ENCODE data around the gene CTH.
"Not testable (repeated sequence)": the region's sequence is repeated elsewhere in the genome, so short reads cannot be mapped to it uniquely, and the experiment has no call there.

The CTH gene

DNA sequence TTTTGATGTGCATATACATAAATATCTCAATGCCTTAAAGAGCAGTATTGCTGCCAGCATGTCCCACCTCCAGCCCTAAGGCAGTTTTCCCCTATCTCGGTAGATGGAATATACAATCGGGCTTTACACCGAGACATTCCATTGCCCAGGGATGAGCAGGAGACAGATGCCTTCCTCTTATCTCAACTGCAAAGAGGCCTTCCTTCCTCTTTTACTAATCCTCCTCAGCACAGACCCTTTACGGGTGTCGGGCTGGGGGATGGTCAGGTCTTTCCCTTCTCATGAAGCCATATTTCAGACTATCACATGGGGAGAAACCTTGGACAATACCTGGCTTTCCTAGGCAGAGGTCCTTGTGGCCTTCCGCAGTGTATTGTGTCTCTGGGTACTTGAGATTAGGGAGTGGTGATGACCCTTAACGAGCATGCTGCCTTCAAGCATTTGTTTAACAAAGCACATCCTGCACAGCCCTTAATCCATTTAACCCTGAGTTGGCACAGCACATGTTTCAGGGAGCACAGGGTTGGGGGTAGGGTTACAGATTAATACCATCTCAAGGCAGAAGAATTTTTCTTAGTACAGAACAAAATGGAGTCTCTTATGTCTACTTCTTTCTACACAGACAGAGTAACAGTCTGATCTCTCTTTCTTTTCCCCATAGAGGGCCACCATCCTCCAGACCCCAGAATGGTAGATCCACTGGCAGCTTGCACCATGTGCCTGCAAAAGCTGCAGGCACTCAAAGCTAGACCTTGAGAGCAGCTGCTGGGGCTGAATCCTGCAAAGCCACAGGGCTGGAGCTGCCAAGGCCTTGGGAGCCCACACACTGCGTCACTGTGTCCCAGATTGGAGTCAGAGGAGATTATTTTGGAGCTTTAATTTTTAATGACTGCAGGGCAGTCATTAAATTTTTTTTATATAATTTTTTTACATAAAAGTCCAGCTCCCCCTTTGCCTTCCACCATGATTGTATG is 50.0 kb downstream of the CTH start:
- H3K36me3 ChIP-seq (ENCODE audit: control insufficient read depth, low read depth, low read length); H3K4me1 ChIP-seq (ENCODE audit: control insufficient read depth, low read depth, low read length); H3K9me3 ChIP-seq (ENCODE audit: control insufficient read depth, low read depth, low read length); H3K27ac ChIP-seq (ENCODE audit: low read length); H3K4me3 ChIP-seq (ENCODE audit: low read length); H3K9ac ChIP-seq (ENCODE audit: low read length); H3K27me3 ChIP-seq (ENCODE audit: control insufficient read depth, insufficient read depth, low read length): not testable (repeated sequence)

DNA sequence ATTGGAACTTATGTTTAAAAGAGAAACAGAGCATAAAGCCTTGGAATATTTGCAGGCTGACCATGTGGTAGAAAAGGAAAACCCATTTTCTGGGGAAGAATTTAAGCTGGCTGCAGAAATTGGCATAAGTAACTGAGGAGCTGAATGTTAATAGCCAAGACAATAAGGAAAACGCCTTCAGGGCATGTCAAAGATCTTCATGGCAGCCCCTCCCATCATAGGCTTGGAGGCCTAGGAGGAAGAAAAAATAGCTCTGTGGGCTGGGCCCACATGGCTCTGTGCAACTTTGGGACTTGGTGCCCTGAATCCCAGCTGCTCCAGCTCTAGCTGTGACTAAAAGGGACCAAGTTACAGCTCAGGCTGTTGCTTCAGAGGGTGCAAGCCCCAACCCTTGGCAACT is 51.5 kb downstream of the CTH start:
- H3K27ac ChIP-seq (ENCODE audit: low read length), result no peak overlapping the region
- H3K36me3 ChIP-seq (ENCODE audit: control insufficient read depth, low read depth, low read length), result no peaks in the 10 kb centered on the region
- H3K9ac ChIP-seq (ENCODE audit: low read length), result no peak overlapping the region
- H3K4me3 ChIP-seq (ENCODE audit: low read length), result no peak overlapping the region
- H3K9me3 ChIP-seq (ENCODE audit: control insufficient read depth, low read depth, low read length), result no peaks in the 10 kb centered on the region
- no peaks in the 10 kb centered on the region for H3K4me1 ChIP-seq (ENCODE audit: control insufficient read depth, low read depth, low read length)
- no peaks in the 10 kb centered on the region for H3K27me3 ChIP-seq (ENCODE audit: control insufficient read depth, insufficient read depth, low read length)

DNA sequence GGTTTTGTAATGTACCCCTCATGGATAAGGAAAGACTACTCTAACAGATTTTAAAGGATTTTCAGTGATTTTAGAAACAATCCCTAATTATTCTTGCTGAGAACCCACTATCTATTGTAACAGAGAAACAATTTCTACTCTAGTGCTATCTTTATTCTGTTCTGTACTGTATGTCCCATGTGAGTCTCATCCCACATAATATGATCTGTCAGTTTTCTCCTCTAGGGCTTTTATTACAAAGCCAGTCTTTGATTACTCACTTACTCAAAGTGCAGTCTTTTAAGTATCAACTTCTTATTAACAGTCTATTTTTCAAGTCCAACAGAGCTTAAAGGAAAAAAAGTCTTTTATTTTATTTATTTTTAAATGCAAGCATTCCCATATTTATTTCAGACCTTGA is 54.8 kb downstream of the CTH start:
- Histone ChIP-seq H3K27ac (ENCODE audit: low read length) (no peak overlapping the region), H3K4me3 (ENCODE audit: low read length) (no peak overlapping the region), H3K4me1 (ENCODE audit: control insufficient read depth, low read depth, low read length) (no peaks in the 10 kb centered on the region), H3K9me3 (ENCODE audit: control insufficient read depth, low read depth, low read length) (no peaks in the 10 kb centered on the region), H3K9ac (ENCODE audit: low read length) (no peak overlapping the region), H3K36me3 (ENCODE audit: control insufficient read depth, low read depth, low read length) (no peaks in the 10 kb centered on the region), H3K27me3 (ENCODE audit: control insufficient read depth, insufficient read depth, low read length) (no peaks in the 10 kb centered on the region)

DNA sequence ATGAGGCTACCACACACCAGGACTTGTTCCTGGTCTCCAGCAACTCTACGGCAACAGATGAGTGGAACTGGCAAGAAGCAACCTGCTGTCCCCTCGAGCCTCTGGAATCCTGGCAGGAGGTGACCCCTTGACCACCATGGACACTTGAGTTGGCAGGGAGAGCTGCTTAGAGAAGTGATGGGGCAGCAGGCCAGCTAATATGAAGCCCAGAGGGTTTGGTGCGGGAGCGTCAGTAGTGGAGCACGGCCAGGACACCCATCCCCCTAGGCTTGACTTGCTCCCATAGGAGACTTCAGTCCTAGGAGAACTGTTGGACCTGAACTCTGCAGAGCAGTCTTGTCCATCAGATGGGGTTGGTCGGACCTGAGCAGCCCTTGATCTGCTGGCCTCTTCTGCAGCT is 56.5 kb downstream of the CTH start:
- Histone ChIP-seq H3K9ac (ENCODE audit: low read length) (no peak overlapping the region), H3K9me3 (ENCODE audit: control insufficient read depth, low read depth, low read length) (no peaks in the 10 kb centered on the region), H3K27ac (ENCODE audit: low read length) (no peak overlapping the region), H3K4me1 (ENCODE audit: control insufficient read depth, low read depth, low read length) (no peaks in the 10 kb centered on the region), H3K27me3 (ENCODE audit: control insufficient read depth, insufficient read depth, low read length) (no peaks in the 10 kb centered on the region), H3K4me3 (ENCODE audit: low read length) (no peak overlapping the region), H3K36me3 (ENCODE audit: control insufficient read depth, low read depth, low read length) (no peaks in the 10 kb centered on the region)

DNA sequence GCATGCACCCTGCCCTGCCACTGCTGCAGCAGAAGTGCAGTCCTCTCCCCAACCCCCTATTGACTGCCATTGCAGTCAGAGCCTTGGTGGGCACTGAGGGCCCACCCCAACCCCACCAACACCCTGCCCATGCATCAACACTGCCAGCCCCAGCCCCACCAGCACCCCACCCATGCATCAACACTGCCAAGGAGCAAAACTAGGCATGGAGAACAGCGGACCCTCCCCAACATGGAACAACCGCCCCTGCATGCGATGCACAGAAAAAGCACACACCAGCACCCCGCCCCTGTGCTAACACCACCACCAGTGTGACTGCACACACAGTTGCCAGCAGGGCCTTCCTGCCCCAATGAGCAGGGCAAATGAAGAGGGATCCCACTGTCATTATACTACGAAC is 57.1 kb downstream of the CTH start:
- no peak overlapping the region for H3K4me3 ChIP-seq (ENCODE audit: low read length)
- H3K9ac ChIP-seq (ENCODE audit: low read length), result no peak overlapping the region
- no peaks in the 10 kb centered on the region for H3K4me1 ChIP-seq (ENCODE audit: control insufficient read depth, low read depth, low read length)
- H3K36me3 ChIP-seq (ENCODE audit: control insufficient read depth, low read depth, low read length), result no peaks in the 10 kb centered on the region
- no peak overlapping the region for H3K27ac ChIP-seq (ENCODE audit: low read length)
- H3K27me3 ChIP-seq (ENCODE audit: control insufficient read depth, insufficient read depth, low read length), result no peaks in the 10 kb centered on the region
- no peaks in the 10 kb centered on the region for H3K9me3 ChIP-seq (ENCODE audit: control insufficient read depth, low read depth, low read length)

DNA sequence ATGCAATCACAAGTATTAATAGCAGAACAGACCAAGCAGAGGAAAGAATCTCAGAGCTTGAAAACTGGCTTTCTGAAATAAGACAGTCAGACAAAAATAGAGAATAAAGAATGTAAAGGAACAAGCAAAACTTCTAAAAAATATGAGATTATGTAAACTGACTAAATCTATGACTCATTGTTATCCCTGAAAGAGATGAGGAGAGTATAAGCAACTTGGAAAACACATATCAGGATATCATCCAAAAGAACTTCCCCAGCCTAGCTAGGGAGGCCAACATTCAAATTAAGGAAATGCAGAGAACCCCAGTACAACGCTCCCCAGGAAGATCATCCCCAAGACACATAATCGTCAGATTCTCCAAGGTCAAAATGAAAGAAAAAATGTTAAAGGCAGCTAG is 58.1 kb downstream of the CTH start:
- H3K9me3 ChIP-seq (ENCODE audit: control insufficient read depth, low read depth, low read length); H3K36me3 ChIP-seq (ENCODE audit: control insufficient read depth, low read depth, low read length); H3K27ac ChIP-seq (ENCODE audit: low read length); H3K9ac ChIP-seq (ENCODE audit: low read length); H3K4me3 ChIP-seq (ENCODE audit: low read length); H3K27me3 ChIP-seq (ENCODE audit: control insufficient read depth, insufficient read depth, low read length); H3K4me1 ChIP-seq (ENCODE audit: control insufficient read depth, low read depth, low read length): not testable (repeated sequence)

DNA sequence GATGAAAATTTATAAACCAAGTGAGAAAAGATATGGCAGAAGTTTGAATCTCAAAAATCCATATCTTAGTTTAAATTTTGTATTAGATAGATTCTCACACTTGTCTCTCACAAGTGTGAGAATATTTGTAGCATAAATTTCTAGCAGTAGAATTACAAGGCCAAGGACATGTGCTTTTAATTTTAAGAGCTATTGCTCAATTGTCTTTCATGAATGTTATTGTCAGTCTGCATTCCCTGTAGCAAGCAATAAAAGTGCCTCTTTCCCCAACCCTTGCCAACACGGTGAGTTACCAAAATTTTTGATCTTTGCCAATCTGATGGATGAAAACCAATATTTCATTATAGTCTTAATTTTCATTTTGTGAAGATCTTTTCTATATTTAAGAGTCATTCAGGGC is 64.0 kb downstream of the CTH start:
- Histone ChIP-seq H3K27ac (ENCODE audit: low read length) (no peak overlapping the region), H3K27me3 (ENCODE audit: control insufficient read depth, insufficient read depth, low read length) (no peaks in the 10 kb centered on the region), H3K4me1 (ENCODE audit: control insufficient read depth, low read depth, low read length) (no peaks in the 10 kb centered on the region), H3K9ac (ENCODE audit: low read length) (no peak overlapping the region), H3K4me3 (ENCODE audit: low read length) (no peak overlapping the region), H3K36me3 (ENCODE audit: control insufficient read depth, low read depth, low read length) (no peaks in the 10 kb centered on the region), H3K9me3 (ENCODE audit: control insufficient read depth, low read depth, low read length) (no peaks in the 10 kb centered on the region)

DNA sequence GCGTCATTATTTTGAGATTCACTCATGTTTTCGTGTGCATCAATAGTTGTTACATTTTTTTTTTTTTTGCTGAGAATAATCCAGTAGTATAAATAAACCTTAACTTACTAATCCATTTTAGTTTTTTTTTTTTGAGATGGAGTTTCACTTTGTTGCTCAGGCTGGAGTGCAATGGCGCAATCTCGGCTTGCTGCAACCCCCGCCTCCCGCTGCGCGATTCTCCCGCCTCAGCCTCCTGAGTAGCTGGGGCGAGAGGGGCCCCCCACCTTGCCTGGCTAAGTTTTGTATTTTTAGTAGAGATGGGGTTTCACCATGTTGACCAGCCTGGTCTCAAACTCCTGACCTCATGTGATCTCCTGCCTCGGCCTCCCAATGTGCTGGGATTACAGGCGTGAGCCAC is 66.0 kb downstream of the CTH start:
- Histone ChIP-seq H3K4me3 (ENCODE audit: low read length) (no peak overlapping the region), H3K27me3 (ENCODE audit: control insufficient read depth, insufficient read depth, low read length) (no peaks in the 10 kb centered on the region), H3K4me1 (ENCODE audit: control insufficient read depth, low read depth, low read length) (no peaks in the 10 kb centered on the region), H3K9ac (ENCODE audit: low read length) (no peak overlapping the region), H3K36me3 (ENCODE audit: control insufficient read depth, low read depth, low read length) (no peaks in the 10 kb centered on the region), H3K9me3 (ENCODE audit: control insufficient read depth, low read depth, low read length) (no peaks in the 10 kb centered on the region), H3K27ac (ENCODE audit: low read length) (no peak overlapping the region)

DNA sequence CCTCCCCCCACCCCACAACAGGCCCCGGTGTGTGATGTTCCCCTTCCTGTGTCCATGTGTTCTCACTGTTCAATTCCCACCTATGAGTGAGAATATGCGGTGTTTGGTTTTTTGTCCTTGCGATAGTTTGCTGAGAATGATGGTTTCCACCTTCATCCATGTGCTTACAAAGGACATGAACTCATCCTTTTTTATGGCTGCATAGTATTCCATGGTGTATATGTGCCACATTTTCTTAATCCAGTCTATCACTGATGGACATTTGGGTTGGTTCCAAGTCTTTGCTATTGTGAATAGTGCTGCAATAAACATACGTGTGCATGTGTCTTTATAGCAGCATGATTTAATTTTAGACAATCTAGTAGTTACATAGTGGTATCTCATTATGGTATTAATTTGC is 66.8 kb downstream of the CTH start:
- not testable (repeated sequence) for H3K27ac ChIP-seq (ENCODE audit: low read length); H3K36me3 ChIP-seq (ENCODE audit: control insufficient read depth, low read depth, low read length); H3K27me3 ChIP-seq (ENCODE audit: control insufficient read depth, insufficient read depth, low read length); H3K4me1 ChIP-seq (ENCODE audit: control insufficient read depth, low read depth, low read length); H3K4me3 ChIP-seq (ENCODE audit: low read length); H3K9ac ChIP-seq (ENCODE audit: low read length); H3K9me3 ChIP-seq (ENCODE audit: control insufficient read depth, low read depth, low read length)

DNA sequence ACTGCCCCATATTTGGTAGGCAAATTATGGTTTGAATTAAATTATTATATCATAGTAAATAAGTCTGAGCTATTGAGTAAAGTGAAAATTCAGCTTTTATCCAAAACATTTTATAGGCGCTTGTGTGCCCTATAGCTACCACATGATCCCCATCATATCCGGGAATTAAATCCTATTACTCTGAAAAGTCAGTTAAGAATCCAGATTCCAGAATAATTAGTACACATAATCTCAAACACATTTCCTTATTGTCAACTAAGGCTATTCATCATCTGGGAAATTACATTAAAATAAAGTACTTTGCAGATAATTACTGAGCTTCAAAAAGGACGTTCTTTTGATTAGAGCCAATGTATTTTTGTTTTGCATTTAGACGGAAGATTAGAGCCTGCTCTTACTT is 72.3 kb downstream of the CTH start:
- H3K9me3 ChIP-seq (ENCODE audit: control insufficient read depth, low read depth, low read length), result no peaks in the 10 kb centered on the region
- H3K27ac ChIP-seq (ENCODE audit: low read length), result no peak overlapping the region
- no peaks in the 10 kb centered on the region for H3K4me1 ChIP-seq (ENCODE audit: control insufficient read depth, low read depth, low read length)
- H3K27me3 ChIP-seq (ENCODE audit: control insufficient read depth, insufficient read depth, low read length), result no peaks in the 10 kb centered on the region
- H3K36me3 ChIP-seq (ENCODE audit: control insufficient read depth, low read depth, low read length), result no peaks in the 10 kb centered on the region
- H3K9ac ChIP-seq (ENCODE audit: low read length), result no peak overlapping the region
- H3K4me3 ChIP-seq (ENCODE audit: low read length), result no peak overlapping the region

DNA sequence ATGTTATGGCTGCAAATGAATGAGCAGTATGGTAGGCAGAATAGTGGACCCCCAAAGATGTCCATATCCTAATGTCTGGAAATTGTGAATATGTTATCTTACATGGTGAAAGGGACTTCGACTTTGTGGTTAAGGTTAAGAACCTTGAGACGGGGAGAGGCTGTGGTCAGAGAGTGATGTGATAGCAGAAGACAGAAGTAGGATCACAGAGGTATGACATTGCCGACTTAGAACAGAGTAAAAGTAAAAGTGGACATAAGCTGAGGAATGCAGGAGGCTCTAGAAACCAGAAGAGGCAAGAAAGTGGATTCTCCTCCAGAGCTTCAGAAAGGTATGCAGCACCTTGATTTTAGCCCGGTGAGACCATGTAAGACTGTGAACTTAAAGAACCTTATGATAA is 74.6 kb downstream of the CTH start:
- no peaks in the 10 kb centered on the region for H3K4me1 ChIP-seq (ENCODE audit: control insufficient read depth, low read depth, low read length)
- H3K4me3 ChIP-seq (ENCODE audit: low read length), result no peak overlapping the region
- H3K9ac ChIP-seq (ENCODE audit: low read length), result no peak overlapping the region
- H3K27ac ChIP-seq (ENCODE audit: low read length), result no peak overlapping the region
- H3K27me3 ChIP-seq (ENCODE audit: control insufficient read depth, insufficient read depth, low read length), result no peaks in the 10 kb centered on the region
- no peaks in the 10 kb centered on the region for H3K36me3 ChIP-seq (ENCODE audit: control insufficient read depth, low read depth, low read length)
- no peaks in the 10 kb centered on the region for H3K9me3 ChIP-seq (ENCODE audit: control insufficient read depth, low read depth, low read length)

DNA sequence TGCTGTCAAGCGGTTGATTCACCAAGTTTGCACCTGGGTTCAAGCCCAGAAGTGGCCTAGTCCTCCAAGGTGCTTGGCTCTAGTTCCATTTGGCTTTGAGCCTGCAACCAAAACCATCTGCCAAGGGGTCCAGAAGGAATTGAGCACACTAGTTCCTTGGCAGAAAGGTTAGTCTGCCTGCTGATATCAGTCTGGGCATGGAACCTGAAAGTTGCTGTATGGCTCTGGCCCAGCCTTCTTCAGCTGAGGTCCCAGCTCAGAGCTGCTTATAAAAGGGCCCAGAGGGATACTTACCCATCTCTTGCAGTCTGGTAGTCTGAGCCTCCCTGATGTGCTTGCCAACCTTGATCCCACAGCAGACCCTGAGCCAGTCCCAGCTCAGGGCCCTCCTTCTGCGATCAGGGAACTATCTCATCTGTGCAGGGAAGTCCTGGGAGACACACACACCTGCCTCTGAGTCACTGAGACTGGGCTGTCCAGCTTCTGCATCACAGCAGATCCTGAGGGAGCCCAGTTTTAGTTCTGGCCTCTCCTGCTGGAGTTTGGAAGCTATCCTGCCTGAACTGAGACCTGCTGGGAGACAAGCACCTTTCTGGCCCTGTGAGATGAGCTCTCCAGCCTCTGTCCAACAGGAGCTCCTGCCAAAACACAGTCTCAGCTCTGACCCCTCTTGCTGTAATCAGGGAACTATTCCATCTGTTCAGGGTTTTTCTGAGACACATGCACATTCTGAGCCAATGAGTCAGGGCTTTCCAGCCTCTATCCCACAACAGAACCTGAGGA is 75.8 kb downstream of the CTH start:
- Histone ChIP-seq H3K27ac (ENCODE audit: low read length) (no peak overlapping the region), H3K4me1 (ENCODE audit: control insufficient read depth, low read depth, low read length) (no peaks in the 10 kb centered on the region), H3K9me3 (ENCODE audit: control insufficient read depth, low read depth, low read length) (no peaks in the 10 kb centered on the region), H3K9ac (ENCODE audit: low read length) (no peak overlapping the region), H3K36me3 (ENCODE audit: control insufficient read depth, low read depth, low read length) (no peaks in the 10 kb centered on the region), H3K4me3 (ENCODE audit: low read length) (no peak overlapping the region), H3K27me3 (ENCODE audit: control insufficient read depth, insufficient read depth, low read length) (no peaks in the 10 kb centered on the region)
